ENCODE results near the gene CDON. TPM values are rescaled to one million over a fixed set of nuclear protein-coding genes. Genes with fewer than 3 reads are reported as not detected.

Gene CDON
- total RNA-seq, 1 experiment from 2014 or later: 17.2 TPM

- Histone ChIP-seq H3K56ac (ENCODE audit: insufficient read length, low read depth, low read length) (no peak overlapping the region), H3K18ac (ENCODE audit: insufficient read length, low read depth, low read length) (no peak overlapping the region), H3K4me2 (ENCODE audit: insufficient read depth, insufficient read length, low read length) (no peak overlapping the region), H2AFZ (ENCODE audit: low read length) (no peak overlapping the region), H3K27ac (ENCODE audit: insufficient read length, low read depth, low read length) (no peak overlapping the region), H2AK5ac (ENCODE audit: insufficient read length, low read length) (no peak overlapping the region), H3K27me3 (ENCODE audit: insufficient read depth, low read length) (no peaks in the 10 kb centered on the region), H3K79me1 (ENCODE audit: insufficient read depth, low read depth, low read length, poor library complexity, severe bottlenecking) (no peaks in the 10 kb centered on the region), H4K5ac (ENCODE audit: insufficient read length, low read depth, low read length) (no peak overlapping the region), H3K14ac (ENCODE audit: insufficient read depth, low read length) (no peak overlapping the region), H4K8ac (replicated peaks; ENCODE audit: insufficient read length, low read depth, low read length) (no peak overlapping the region), H3K4ac (ENCODE audit: low read depth, low read length) (no peak overlapping the region), H3K9ac (ENCODE audit: extremely low read depth, insufficient read length, low read length) (no peak overlapping the region), H3T11ph (ENCODE audit: low read length) (no peak overlapping the region), H2BK15ac (ENCODE audit: low read depth, low read length) (no peak overlapping the region), H2BK12ac (ENCODE audit: insufficient read length, low read depth, low read length) (no peak overlapping the region), H3K23me2 (ENCODE audit: insufficient read length, low read depth, low read length, poor library complexity, severe bottlenecking) (no peaks in the 10 kb centered on the region), H2BK120ac (ENCODE audit: low read depth, low read length, poor library complexity, severe bottlenecking) (no peak overlapping the region), H3K23ac (ENCODE audit: insufficient read length, low read depth, low read length) (no peak overlapping the region), H4K91ac (ENCODE audit: insufficient read length, low read depth, low read length) (no peak overlapping the region), H2BK20ac (ENCODE audit: low read depth, low read length, poor library complexity, severe bottlenecking) (no peak overlapping the region), H3K9me3 (ENCODE audit: control insufficient read depth, low read depth, low read length) (no peaks in the 10 kb centered on the region), H4K20me1 (ENCODE audit: control insufficient read depth, insufficient read depth, insufficient read length) (no peaks in the 10 kb centered on the region), H2BK5ac (ENCODE audit: insufficient read length, low read length) (no peak overlapping the region), H3K79me2 (ENCODE audit: insufficient read depth, low read length) (no peaks in the 10 kb centered on the region), H3K4me1 (ENCODE audit: insufficient read depth, low read length) (peaks cover 6% of the 10 kb centered on the region; the same call in 1 of the 2 replicates)
- H3K27ac Mint-ChIP-seq: no peak overlapping the region
- peaks cover 23 to 38% of the 10 kb centered on the region in 2 experiments for H3K4me1 Mint-ChIP-seq
- DNase-seq: no peak
- whole genome bisulfite sequencing (ENCODE audit: extremely low coverage, insufficient read length, low lambda C conversion rate): no CpG with 5 or more reads among the region's 3 CpGs
- TF ChIP-seq, protein P1, sequence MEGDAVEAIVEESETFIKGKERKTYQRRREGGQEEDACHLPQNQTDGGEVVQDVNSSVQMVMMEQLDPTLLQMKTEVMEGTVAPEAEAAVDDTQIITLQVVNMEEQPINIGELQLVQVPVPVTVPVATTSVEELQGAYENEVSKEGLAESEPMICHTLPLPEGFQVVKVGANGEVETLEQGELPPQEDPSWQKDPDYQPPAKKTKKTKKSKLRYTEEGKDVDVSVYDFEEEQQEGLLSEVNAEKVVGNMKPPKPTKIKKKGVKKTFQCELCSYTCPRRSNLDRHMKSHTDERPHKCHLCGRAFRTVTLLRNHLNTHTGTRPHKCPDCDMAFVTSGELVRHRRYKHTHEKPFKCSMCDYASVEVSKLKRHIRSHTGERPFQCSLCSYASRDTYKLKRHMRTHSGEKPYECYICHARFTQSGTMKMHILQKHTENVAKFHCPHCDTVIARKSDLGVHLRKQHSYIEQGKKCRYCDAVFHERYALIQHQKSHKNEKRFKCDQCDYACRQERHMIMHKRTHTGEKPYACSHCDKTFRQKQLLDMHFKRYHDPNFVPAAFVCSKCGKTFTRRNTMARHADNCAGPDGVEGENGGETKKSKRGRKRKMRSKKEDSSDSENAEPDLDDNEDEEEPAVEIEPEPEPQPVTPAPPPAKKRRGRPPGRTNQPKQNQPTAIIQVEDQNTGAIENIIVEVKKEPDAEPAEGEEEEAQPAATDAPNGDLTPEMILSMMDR (conservative IDR thresholded peaks at IDR 0.05): no peak
- no peaks in the 10 kb centered on the region; a peak in 1 of 5 replicates for H3K9me3 Mint-ChIP-seq
- H3K27me3 Mint-ChIP-seq (ENCODE audit: low read depth): peaks cover 10% of the 10 kb centered on the region
- no peak overlapping the region for H3K4me3 Mint-ChIP-seq
- no peaks in the 10 kb centered on the region for H3K36me3 Mint-ChIP-seq (ENCODE audit: insufficient read depth in 1 of 3, low read depth in 3 of 3)
Measured at GRCh38 chr11:125931116-125931515, 131.6 kb downstream of the CDON start.

All from H9 (cell line).